Muscle of leg (tissue), 11 donors: ENCODE results near the gene SMPX. TPM values are rescaled to one million over a fixed set of nuclear protein-coding genes. Genes with fewer than 3 reads are reported as not detected.

ENCODE experiments used
- DNase-seq: peaks from one replicate; pipeline ENCODE4 v3.0.0; 2013
- H3K27ac ChIP-seq: one replicate; pipeline ENCODE4 v1.5.1; 2013; ENCODE audit warnings: mild to moderate bottlenecking, low read length, control low read depth
- H3K27me3 ChIP-seq: one replicate; pipeline ENCODE4 v1.6.1; 2013; ENCODE audit warnings: low read length; ENCODE audit not compliant: control insufficient read depth, insufficient read depth
- H3K36me3 ChIP-seq: one replicate; pipeline ENCODE4 v1.6.1; 2013; ENCODE audit warnings: low read length; ENCODE audit not compliant: control insufficient read depth, insufficient read depth
- H3K4me1 ChIP-seq: one replicate; pipeline ENCODE4 v1.6.1; 2013; ENCODE audit warnings: low read length; ENCODE audit not compliant: control insufficient read depth, insufficient read depth
- H3K4me3 ChIP-seq: one replicate; pipeline ENCODE4 v1.5.1; 2013; ENCODE audit warnings: low read length, control low read depth
- H3K9me3 ChIP-seq: replicated peaks from 2 replicates; pipeline ENCODE4 v1.6.1; 2013; ENCODE audit warnings: low read depth, low read length; ENCODE audit not compliant: control insufficient read depth
- WGBS: methylation state at CpG from one replicate; pipeline ENCODE4 v1.1.5; 2013; ENCODE audit warnings: missing lambda C conversion rate; ENCODE audit not compliant: insufficient coverage; 5-methylcytosine and 5-hydroxymethylcytosine counted together
- polyA plus RNA-seq, 8 donors: library from polyadenylated mRNA; unstranded; fragments of 120-200 nt; gene quantifications; one replicate each; pipeline versions ENCODE4 v1.2.1 to v1.2.3, GENCODE V29; 2013; ENCODE audit warnings: inconsistent platforms in 1 of 8, low replicate concordance in 1 of 8; ENCODE audit not compliant: insufficient read length in 8 of 8, insufficient read depth in 1 of 8
- total RNA-seq: library from RNA; stranded (reverse); fragments of 120-200 nt; gene quantifications from one replicate; pipeline ENCODE4 v1.2.4, GENCODE V29; 2013

SMPX gene
- total and polyA plus RNA-seq, 9 donors = 184 to 299 (median 249) TPM

DNA sequence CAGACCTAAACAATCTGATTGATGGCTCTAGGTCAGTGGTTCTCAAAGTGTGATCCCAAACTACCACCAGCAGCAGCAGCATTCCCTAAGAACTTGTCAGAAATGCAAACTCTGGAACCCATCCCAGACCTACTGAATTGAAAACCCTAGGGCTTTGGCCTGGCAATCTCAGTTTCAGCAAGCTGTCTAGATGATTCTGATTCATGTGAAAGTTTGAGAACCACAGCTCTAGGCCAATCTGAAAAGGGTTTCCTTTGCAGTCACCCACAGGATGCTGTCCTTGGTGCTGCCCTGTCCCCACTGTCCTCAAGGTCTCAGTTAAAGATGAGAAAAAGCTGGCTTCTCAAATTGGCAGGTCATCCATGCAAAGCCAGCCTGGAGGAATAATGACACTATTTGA is 34.8 kb downstream of the SMPX start:
- H3K27me3 ChIP-seq = peaks cover 11% of the 10 kb centered on the region
- H3K27ac ChIP-seq = no peak overlapping the region
- no peaks in the 10 kb centered on the region for H3K4me1 ChIP-seq
- DNase-seq = peak; percentile 34
- H3K4me3 ChIP-seq = no peak overlapping the region
- H3K9me3 ChIP-seq = no peaks in the 10 kb centered on the region
- H3K36me3 ChIP-seq = no peaks in the 10 kb centered on the region

DNA sequence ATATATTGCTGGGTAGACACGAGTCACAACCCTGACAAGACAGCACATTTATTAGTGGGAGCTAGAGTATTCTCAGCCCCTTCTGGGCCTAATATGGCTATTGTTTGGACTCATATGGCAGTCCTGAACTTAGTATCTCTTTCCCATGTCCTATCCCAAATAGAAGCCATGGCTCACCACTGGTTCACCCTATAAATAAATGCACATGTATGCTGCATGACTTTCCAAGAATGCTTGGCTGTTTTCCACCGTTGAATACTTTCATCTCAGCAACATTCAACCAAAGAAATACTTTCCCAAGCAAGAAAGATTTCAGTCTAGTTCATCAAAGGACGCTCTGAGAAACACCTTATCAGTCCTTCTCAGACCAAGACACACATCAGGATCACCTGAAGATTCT is 36.7 kb downstream of the SMPX start:
- no peak overlapping the region for H3K27ac ChIP-seq
- no peak overlapping the region for H3K4me3 ChIP-seq

DNA sequence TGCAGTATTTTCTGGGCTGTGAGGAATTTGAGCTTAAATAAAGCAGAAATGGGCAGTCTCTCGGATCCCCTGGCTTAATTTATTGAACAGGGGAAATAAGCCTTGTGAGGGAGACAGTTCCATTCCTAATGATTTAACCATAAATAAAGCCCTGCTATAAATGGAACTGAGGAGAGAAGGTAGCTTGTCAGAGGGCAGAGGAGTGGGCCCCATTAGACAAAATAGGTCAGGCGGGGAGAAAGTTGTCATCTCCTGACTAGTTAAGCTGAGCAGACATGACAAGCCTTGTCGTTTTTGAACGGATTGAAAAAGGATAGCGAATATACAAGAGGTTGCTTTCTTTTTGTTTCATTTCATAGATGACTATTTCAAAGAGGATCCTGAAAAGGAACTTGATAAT is 39.3 kb downstream of the SMPX start:
- no peak overlapping the region for H3K4me3 ChIP-seq
- WGBS = 61% methylated on average over 2 of the region's 5 CpGs
- H3K27me3 ChIP-seq = peaks cover 9% of the 10 kb centered on the region
- DNase-seq = no peak
- H3K9me3 ChIP-seq = no peaks in the 10 kb centered on the region
- no peaks in the 10 kb centered on the region for H3K36me3 ChIP-seq
- no peaks in the 10 kb centered on the region for H3K4me1 ChIP-seq
- no peak overlapping the region for H3K27ac ChIP-seq

More for the DNA sequence above, 36.7 kb downstream of the SMPX start:
- Histone ChIP-seq H3K36me3 (no peaks in the 10 kb centered on the region), H3K4me1 (no peaks in the 10 kb centered on the region), H3K9me3 (no peaks in the 10 kb centered on the region), H3K27me3 (peaks cover 9% of the 10 kb centered on the region)
- 40% methylated on average over 2 of the region's 3 CpGs for WGBS
- DNase-seq = peak; percentile 21

DNA sequence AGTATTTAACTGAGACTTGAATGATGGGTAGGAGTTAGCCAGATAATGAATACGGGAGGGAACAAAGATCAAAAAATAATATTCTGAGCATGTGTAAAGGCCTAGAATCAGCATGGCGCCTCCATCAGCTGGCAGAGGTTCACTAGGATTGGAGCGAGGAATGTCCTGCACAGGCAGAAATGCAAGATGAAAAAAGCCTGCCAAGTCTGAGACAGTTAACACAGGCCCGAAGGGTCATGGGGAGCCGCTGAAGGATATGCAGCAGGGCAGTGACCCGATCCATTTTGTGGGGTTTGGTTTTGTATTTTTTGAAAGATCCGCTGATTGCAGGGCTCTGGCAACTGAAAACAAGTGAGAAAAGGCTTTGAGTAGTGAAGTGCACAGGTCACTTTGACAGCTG is 40.1 kb downstream of the SMPX start:
- DNase-seq = no peak
- H3K27me3 ChIP-seq = peaks cover 8% of the 10 kb centered on the region
- WGBS = 81% methylated on average over 7 of the region's 7 CpGs
- no peaks in the 10 kb centered on the region for H3K9me3 ChIP-seq
- no peak overlapping the region for H3K4me3 ChIP-seq
- no peaks in the 10 kb centered on the region for H3K4me1 ChIP-seq
- H3K27ac ChIP-seq = no peak overlapping the region
- H3K36me3 ChIP-seq = no peaks in the 10 kb centered on the region

DNA sequence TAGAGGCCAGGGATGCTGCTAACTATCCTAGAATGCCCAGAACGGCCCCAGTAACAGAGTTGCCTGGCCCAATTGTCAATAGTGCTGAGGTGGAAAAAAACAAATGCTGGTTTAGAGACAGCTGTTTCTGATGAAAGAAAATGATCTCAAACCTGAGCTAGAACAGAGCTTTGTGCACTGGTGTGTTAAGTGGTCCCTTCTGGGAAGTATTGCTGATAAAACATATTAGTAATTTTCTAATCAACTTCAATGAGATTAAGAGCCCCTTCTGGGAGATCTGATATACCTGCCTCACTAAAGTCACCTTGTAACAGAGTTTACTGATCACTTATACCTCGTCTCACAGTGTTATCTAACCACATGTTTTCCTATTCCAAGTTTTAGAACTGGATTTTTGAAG is 42.1 kb downstream of the SMPX start:
- H3K27ac ChIP-seq = no peak overlapping the region
- WGBS = 13% methylated on average over 2 of the region's 2 CpGs

DNA sequence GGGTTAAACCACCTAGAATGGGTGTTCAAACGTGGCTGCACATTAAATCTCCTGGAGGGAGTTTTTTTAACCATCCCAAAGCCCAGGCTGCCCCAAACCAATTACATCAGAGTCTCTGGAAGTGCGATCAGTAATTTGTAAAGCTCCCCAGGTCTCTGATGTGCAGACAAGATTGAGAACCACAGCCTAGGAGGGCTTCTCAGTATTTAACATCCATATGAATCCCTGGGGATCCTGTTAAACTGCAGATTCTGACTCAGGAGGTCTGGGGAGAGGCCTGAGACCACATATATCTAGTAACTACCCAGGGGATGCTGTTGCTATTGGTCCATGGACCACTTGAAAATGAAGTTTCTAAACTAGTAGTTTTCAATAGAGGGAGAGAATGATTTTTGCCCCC is 42.6 kb downstream of the SMPX start:
- Histone ChIP-seq H3K4me3 (no peak overlapping the region), H3K36me3 (no peaks in the 10 kb centered on the region), H3K27me3 (peaks cover 5% of the 10 kb centered on the region), H3K4me1 (peaks cover 2% of the 10 kb centered on the region), H3K9me3 (no peaks in the 10 kb centered on the region), H3K27ac (no peak overlapping the region)
- DNase-seq = no peak
- WGBS = no CpG with 5 or more reads among the region's 2 CpGs

More for the DNA sequence above, 42.1 kb downstream of the SMPX start:
- H3K36me3 ChIP-seq = no peaks in the 10 kb centered on the region
- DNase-seq = no peak
- peaks cover 8% of the 10 kb centered on the region for H3K27me3 ChIP-seq
- H3K4me3 ChIP-seq = no peak overlapping the region
- peaks cover 2% of the 10 kb centered on the region for H3K4me1 ChIP-seq
- no peaks in the 10 kb centered on the region for H3K9me3 ChIP-seq

DNA sequence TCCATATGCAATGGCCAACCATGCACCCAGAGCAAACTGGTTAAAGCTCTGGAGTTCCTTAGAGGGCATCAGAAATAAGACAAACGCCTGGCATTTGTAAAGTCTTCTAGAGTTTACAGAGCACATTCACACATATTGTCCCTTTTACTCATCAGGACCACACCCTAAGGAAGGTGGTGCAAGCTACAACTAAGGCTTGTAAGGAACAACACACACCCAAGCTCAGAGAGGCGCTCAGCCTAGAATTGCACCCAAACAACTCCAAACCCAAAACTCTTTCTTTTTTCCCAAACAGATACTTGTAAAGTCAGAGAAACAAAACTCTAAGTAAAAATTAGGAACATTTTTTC is 46.1 kb downstream of the SMPX start:
- Histone ChIP-seq H3K27ac (no peak overlapping the region), H3K4me1 (peaks cover 2% of the 10 kb centered on the region), H3K9me3 (no peaks in the 10 kb centered on the region), H3K27me3 (peaks cover 5% of the 10 kb centered on the region), H3K4me3 (no peak overlapping the region), H3K36me3 (no peaks in the 10 kb centered on the region)
- no peak for DNase-seq
- WGBS = 60% methylated on average over 1 of the region's 2 CpGs

DNA sequence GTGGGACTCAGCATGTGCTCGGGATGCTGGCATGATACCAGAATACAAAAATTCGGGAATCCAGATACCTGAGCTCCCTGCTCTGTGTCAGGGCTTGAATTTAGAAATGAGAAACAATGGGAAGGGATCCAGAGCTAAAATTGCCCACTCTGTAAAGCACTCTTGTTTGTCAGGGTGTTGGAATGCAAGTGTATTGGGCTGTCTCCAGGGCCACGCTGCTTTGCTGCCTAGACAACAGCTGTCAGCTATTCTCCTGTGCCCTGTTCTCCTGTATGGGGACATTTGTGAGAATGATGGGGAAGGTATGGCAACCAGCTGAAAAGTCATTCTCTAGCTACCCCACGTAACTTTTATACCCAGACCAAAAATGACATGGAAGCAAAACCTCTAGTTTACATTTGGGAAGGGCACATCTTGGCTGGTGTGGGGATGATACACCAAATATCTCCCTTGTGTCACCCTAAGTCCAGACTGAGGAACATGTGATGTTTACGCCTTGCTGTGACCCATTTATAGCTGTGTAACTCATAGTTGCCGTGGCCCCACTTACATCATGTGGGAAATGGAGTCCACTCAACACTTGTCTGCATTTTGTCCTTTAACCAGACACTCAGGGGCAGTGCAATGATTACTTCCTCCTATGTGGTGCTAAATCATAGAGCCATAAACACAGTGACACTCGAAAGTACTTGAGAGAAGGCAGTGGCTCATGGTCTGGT is 46.6 kb downstream of the SMPX start:
- no peaks in the 10 kb centered on the region for H3K36me3 ChIP-seq
- peaks cover 2% of the 10 kb centered on the region for H3K4me1 ChIP-seq
- no peaks in the 10 kb centered on the region for H3K9me3 ChIP-seq
- 60% methylated on average over 5 of the region's 7 CpGs for WGBS
- no peak overlapping the region for H3K4me3 ChIP-seq
- no peak for DNase-seq
- H3K27ac ChIP-seq = no peak overlapping the region
- peaks cover 5% of the 10 kb centered on the region for H3K27me3 ChIP-seq

DNA sequence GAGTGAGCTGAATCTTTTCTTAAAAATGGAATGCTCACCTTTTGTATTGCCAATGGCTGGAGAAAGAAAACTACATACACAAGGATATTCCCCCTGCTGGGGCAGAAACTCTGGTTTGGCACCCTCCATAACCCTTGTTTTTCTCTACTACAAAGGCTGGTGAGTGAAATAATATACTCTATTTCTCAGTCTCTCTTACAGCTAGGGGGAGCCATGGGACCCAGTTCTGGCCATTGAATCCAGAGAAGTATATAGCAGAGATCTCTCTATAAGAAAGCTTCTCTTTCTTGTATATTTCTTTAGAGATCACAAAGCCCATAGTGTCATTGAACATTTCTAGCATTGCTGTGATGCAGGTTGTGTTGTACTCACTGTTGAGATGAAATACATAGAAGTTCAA is 49.8 kb downstream of the SMPX start:
- Histone ChIP-seq H3K27ac (no peak overlapping the region), H3K9me3 (no peaks in the 10 kb centered on the region)

DNA sequence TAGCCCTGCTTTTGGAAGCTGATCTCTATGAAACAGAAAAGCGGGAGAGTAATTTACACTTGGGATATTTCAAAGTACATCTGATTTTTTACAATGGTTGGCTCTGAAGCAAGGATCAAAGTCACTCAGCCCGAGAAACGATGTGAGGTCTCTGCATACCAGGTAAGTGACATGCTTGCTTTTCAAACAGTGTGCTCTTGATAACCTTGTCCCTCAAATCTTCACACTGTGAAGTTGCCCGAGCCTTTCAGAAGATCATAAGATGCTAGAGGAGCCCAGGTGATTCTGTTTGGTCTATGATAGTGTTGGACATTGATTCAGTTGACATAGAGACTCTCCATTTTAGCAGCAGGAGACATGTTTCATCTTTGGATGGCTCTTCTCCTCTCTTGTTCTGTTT is 52.7 kb downstream of the SMPX start:
- Histone ChIP-seq H3K27me3 (peaks cover 6% of the 10 kb centered on the region), H3K9me3 (no peaks in the 10 kb centered on the region), H3K27ac (no peak overlapping the region), H3K4me1 (no peaks in the 10 kb centered on the region), H3K4me3 (no peak overlapping the region), H3K36me3 (no peaks in the 10 kb centered on the region)
- DNase-seq = no peak
- WGBS = 100% methylated on average over 2 of the region's 4 CpGs

More for the DNA sequence above, 49.8 kb downstream of the SMPX start:
- Histone ChIP-seq H3K36me3 (no peaks in the 10 kb centered on the region), H3K27me3 (peaks cover 5% of the 10 kb centered on the region), H3K4me3 (no peak overlapping the region), H3K4me1 (peaks cover 2% of the 10 kb centered on the region)
- no peak for DNase-seq

DNA sequence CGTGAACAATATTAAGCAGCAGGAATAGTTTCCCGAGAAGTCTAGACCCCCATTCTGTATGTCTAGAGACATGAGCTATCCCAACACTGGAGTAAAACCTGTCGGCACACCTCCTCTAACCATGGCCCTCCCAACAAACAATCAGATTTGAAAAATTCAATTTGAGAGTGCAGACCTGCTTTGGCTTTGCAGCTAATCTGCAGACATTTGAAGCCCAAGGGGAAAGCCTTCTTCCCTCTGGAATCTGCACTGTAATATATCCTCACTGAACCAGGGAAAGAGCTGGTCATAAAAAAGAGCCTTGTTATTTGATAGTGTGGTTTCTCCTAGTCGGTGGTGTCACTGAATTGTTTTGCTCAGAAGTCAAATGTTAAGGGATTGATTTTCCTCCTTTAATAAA is 55.2 kb downstream of the SMPX start:
- Histone ChIP-seq H3K4me3 (no peak overlapping the region), H3K4me1 (no peaks in the 10 kb centered on the region), H3K36me3 (no peaks in the 10 kb centered on the region), H3K9me3 (no peaks in the 10 kb centered on the region), H3K27ac (no peak overlapping the region), H3K27me3 (peaks cover 6% of the 10 kb centered on the region)
- WGBS = 68% methylated on average over 2 of the region's 4 CpGs
- no peak for DNase-seq
